KG1 (cell line): Measurements from ENCODE around the gene NR1H4.
"Not testable (repeated sequence)": the region's sequence is repeated elsewhere in the genome, so short reads cannot be mapped to it uniquely, and the experiment has no call there.

ENCODE experiments used
- DNase-seq: peaks from one replicate; lab custom pipeline; 2025; lab: John Stamatoyannopoulos, UW

The NR1H4 gene

GRCh38 chr12:100473050-100473715, 483 bp upstream of the NR1H4 start:
- no peak for DNase-seq

- DNase-seq: no peak
Observed at GRCh38 chr12:100474617-100475016, 951 bp downstream of the NR1H4 start.

- DNase-seq: no peak
Observed at GRCh38 chr12:100476013-100476751, 2.5 kb downstream of the NR1H4 start.

DNA sequence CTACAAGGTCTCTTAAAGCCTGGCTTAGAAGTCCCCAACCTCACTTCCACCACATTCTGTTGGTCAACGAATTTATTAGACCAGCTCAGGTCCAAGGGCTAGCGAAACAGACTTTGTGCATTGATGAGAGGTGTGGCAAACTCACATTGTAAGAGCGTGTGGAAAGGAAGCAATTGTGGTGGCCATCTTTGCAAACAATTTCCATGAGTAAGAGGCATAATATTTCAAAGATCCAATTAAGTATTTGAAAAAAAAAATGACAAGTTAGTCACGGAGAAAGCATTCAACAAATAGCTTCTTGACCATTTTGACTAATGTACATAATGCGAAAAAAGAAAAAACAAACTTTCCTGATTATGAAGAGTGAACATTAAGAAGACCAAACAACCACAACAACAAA, 7.4 kb downstream of the NR1H4 start:
- no peak for DNase-seq

GRCh38 chr12:100484183-100484886, 10.7 kb downstream of the NR1H4 start:
- DNase-seq: no peak

DNA sequence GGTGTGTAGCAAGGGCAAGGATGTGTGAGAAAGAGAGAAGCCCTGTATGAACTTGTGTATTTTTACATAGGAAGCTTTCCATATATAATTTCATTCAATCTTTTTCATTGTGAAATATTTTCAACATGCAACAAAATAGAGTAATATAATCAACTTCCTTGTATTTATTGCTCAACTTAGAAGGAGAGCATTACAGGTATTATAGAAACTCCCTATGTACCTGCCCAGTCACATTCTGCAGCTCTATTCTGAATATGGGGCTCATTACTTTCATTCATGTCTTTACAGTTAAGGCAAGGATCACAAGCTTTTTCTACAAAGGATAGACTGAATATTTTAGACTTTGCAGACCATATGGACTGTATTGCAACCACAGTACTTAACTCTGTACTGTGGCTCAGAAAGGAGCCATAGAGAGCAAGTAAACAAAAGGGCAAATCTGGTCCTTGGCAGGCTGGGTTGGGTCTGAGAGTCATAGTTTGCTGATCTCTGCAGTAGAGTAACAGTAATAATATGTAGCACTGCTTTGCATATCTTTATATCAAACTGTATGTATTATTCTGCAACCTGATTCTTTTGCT, 11.3 kb downstream of the NR1H4 start:
- no peak for DNase-seq

- DNase-seq: no peak
Observed at GRCh38 chr12:100485983-100486382, 12.3 kb downstream of the NR1H4 start.

DNA sequence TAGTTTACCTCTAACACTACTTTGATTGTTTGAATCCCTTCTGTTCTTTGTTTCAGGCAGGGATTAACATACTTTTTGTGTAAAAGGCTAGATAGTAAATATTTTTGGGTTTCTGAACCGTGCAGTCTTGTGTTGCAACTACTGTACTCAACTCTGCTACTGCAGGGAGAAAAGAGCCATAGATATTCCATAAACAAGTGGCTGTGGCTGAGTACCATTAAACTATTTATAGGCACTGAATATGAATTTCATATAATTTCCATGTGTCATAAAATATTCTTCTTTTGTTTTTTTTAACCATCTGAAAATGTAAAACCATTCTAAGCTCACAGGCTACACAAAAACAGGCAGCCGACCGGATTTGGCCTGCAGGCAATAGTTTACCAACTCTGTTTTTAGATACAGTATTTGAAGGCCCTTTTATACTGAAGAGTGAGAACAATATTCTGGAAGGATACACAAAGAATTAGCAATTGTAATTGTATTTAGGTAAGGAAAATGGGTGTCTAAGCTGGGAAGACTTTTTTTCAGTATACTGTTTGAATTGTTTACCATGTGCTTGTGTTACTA, 15.7 kb downstream of the NR1H4 start:
- DNase-seq: no peak

- DNase-seq: no peak
Observed at GRCh38 chr12:100490056-100490455, 16.4 kb downstream of the NR1H4 start.

- DNase-seq: no peak
Observed at GRCh38 chr12:100491104-100491503, 17.4 kb downstream of the NR1H4 start.

DNA sequence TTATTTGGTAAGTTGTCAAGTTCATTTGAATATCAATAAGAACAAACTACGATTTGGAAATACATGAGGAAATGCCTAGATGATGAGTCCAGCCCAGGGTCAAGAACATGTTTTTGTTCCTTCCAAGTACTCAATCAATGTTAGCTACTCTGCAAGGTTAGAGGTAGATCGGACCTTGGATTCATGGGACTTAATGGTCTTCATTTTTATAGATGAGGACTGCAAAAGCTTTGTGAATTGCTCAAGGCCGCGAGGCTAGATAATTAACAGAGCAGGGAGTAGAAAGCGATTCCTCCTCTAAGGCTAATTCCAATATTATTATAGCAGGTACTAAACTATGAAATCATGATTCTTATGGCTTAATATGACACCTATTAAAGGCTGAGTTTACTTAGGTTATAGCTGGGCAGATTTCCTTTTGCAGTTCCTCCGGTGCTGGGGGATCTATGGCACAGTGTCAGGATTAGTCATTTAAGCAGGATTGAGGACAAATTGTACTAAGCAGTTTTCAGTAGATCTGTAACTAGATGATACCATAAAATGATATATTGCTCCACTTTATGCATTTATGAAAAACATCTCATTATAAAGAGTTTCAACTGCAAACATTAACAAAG, 19.8 kb downstream of the NR1H4 start:
- no peak for DNase-seq

DNA sequence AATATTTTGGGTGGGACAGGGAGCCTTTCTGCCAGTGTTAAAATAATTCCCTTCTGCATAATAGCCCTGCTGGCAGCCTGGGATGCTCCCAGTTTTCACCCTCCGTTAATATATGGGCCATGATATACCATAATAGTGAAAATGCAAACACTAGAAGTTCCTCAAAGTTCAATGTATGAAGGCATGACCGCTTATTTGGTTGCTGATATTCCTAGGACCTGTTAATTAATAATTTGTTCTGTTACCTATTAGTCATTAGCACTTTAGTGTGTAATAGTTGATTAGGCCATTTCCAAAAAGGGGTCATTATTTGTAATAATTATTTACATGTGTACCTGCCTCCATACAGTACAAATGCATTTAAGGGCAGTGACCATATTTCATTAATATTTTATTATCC, 20.4 kb downstream of the NR1H4 start:
- no peak for DNase-seq

GRCh38 chr12:100494538-100494937, 20.9 kb downstream of the NR1H4 start:
- no peak for DNase-seq

DNA sequence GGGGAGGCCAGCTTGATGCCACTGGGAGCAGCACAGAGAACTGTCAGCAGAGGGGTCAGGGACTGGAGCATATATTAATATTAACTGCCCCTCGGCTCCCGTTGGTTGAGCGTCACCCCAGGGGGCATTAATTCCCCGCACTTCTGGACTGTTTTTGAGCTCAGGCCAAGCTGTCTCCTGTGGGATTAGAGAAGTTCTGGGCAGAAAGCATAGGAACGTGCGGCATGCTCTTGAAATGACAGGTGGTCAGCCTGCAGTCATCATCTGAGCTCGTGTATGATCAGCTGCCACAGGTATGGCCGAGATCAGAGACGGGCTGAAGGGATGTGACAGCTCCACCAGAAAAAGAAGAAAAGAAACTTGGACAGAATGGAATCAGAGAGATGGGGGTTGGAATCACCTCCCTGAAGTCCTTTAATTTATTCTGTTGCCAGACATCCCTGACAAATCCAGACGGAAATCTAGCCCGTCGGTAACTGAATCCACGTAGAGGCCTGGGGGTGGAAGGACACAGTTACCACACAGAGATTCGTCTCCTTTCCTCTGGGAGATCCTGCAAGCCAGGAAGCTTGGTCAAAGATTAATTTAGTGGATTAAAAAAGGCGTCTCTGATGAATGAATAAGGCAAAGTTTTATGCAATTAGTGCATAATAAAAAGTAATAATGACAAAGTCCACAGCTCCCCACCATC, 23.6 kb downstream of the NR1H4 start:
- DNase-seq: no peak

GRCh38 chr12:100498141-100498540, 24.5 kb downstream of the NR1H4 start:
- no peak for DNase-seq

GRCh38 chr12:100499416-100499815, 25.8 kb downstream of the NR1H4 start:
- no peak for DNase-seq

- DNase-seq: not testable (repeated sequence)
Observed at GRCh38 chr12:100502718-100503117, 29.1 kb downstream of the NR1H4 start.

DNA sequence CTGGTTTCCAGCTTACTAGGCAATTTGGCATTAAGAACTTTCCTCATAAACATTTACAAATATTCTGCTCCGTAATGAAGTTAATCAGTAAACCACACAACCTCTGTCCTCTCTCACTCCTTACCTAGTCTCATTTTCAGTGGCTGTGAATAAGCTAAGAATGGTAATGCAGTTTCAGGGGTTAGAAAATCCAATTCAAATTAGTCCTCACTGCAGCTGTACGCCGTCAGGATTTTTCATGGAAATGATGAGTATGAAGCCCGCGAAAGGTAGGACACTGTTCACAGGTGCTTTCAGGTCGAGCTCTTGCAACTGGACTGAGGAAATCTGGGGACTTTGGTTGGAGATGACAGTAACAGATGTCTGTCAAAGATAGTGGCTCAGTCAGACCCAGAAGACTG, 29.6 kb downstream of the NR1H4 start:
- no peak for DNase-seq

- no peak for DNase-seq
Observed at GRCh38 chr12:100504804-100505203, 31.1 kb downstream of the NR1H4 start.

DNA sequence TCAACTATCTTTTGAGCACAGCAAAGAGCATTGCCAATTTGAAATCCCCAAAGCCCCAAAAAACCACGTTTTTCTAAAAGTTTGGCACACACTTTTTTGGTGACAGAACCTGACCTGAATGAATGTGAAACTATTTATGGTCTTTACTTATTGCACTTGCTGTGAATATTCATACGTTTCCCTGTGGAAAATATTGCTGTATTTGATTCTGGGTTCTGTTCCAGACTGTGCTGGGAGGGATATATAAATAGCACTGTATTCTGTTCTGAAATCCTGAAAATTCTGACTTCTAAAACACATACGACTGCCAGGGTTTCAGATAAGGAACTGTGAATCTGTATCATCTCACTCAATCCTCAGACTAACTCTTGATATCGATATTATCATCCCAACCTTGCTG, 35.1 kb downstream of the NR1H4 start:
- no peak for DNase-seq

DNA sequence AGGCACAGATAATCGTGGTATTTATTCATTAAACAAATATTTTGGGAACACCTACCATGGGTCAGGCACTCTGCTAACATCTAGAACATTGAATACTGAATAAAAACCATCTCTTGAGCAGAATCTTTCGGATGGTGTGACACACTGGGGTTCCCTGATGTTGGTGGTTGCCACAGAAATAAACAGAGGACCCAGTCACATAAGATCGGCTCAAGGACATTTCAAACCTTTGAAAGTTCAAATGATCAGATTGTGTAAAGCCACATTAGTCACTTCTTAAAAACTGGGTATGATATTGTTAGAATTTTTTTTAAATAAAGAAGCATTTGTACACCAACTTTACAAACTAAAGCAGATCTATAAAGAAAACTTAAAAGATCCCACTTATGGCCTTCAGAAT, 39.0 kb downstream of the NR1H4 start:
- DNase-seq: no peak
